SK-MEL-5 (cell line): ENCODE results near the gene IFRD1. TPM values are rescaled to one million over a fixed set of nuclear protein-coding genes. Genes with fewer than 3 reads are reported as not detected.
"Not testable (repeated sequence)": the region's sequence is repeated elsewhere in the genome, so short reads cannot be mapped to it uniquely, and the experiment has no call there.

Experiments used
- DNase-seq: peaks from one replicate; pipeline ENCODE4 v3.0.0-alpha.2; 2016; ENCODE audit warnings: low read depth, low spot score
- in situ Hi-C: cut with HindIII; loops from 2 replicates; pipeline ENCODE4 v1.10.0; 2016; ENCODE audit warnings: low sequenced_read_pairs, high pct_unique_total_duplicates, low pct_unique_long_range_greater_than_20kb
- total RNA-seq: library from RNA; depleted of rRNA; stranded (reverse); fragments of >200 nt; shearing (Covaris generic); gene quantifications from 2 replicates; pipeline ENCODE4 v1.2.3, GENCODE V29; 2014

Gene IFRD1
- total RNA-seq, 1 experiment from 2014 or later, result 69.3 TPM

DNA sequence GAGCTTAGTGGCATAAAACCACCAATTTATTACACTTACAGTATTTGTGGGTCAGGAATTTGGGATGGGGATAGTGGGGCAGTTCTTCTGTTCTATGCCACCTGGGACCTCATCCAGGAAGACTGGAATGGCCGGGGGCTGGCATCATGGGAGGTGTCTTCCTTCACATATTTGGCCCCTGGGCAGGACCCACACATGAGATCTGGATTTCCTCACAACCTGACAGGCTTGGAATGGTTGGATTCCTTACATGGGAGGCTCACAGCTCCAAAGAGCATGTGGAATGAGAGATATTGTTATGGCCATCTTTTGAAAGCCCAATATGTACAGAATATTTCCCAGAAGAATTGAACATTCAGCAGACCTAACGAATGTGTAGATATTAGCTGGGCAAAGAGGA is 52.4 kb downstream of the IFRD1 start:
- DNase-seq, result no peak
- in situ Hi-C loops, result no loop called here

DNA sequence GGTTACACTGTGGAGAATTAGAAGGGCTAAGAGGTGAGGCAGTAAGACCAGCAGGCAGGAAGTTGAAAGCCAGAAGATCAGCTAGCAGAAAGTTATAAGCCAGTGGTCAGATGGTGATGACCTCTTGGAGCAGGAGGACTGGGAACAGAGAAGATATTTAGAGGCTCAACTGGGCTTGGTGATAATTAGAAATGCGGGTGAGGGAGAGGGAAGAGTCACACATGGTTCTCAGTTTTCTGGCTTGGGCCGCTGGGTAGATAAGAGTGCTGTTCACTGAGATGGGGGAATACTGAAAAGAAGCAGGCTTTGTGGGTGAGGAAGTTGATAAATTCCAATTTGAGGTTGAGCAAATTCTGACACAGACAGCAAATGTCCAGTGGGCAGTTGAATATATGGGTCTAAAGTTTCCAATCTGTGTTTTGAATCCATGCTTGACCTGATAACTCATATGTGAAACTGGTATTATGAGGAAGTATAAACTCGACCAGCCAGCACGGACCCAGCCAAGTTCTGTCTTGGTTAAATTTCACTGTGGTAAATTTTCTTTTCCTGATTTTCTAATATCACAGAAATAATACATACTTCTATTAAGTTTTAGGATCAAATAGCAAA is 53.2 kb downstream of the IFRD1 start:
- in situ Hi-C loops, result no loop called here
- DNase-seq, result no peak

DNA sequence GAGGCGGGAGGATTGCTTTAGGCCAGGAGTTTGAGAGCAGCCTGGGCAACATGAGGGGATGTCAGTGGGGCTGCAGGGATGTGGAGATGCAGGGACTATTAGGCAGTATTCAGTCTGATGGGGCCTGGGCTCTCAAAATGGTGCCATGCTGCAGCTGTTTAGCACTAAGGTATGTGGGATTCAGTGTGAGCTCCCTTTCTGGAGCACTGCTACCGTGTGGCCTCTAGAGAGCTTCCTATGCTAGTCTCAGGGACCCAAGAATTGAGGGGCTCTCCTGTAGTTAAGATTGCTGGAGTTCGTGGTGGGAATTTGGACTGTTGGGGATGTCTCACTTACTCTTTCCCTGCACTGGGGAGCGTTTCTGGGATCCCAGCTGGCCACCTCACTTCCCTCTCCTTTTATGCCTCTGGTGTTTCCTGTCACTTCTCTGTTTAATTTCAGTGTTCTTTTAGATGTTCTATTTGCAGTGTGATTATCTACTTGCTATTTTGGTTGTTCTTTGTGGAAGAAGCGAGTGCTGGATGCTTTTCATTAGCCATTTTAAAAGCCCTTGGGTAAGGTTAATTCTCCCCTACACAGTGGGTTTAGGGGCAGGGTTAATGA is 53.9 kb downstream of the IFRD1 start:
- DNase-seq, result no peak
- in situ Hi-C loops, result no loop called here

DNA sequence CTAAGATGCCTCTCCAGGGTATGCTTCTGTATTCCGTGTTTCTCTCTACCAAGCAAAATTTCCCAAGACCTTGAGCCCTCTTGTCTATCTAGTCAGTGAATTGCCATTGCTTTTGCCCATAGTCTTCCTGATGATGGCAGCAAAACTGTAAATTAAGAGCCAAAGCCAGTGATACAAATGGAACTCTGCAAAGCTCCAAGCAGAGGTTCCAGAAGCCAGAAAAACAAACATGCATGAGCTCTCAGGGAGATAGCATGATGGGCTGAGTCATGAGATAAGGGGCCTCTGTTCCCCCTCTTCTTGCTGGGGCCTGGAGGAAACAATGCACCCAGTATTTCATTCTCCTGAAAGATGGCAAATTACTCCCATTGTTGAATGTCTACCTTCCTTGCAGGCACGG is 55.2 kb downstream of the IFRD1 start:
- DNase-seq, result peak; percentile 36
- in situ Hi-C loops, result no loop called here

DNA sequence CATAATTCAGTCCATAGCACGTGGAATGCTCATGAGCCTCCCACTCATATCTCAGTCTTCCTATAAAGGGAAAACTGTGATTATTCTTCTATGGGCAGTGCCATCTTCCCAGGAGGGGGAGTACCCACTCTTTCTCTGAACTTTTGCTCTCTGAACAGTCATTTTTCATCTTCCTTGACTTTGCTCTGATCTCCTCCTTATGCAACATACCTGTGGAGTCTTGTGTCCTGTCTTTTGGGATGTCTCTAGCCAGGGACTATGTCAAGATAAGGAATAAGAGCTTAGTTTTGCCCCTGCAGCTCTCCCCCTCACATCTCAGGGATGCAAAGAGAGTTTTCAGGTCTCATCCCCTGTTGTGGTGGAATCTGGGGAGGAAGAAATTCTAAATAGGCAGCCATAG is 58.1 kb downstream of the IFRD1 start:
- DNase-seq, result no peak
- in situ Hi-C loops, result no loop called here

DNA sequence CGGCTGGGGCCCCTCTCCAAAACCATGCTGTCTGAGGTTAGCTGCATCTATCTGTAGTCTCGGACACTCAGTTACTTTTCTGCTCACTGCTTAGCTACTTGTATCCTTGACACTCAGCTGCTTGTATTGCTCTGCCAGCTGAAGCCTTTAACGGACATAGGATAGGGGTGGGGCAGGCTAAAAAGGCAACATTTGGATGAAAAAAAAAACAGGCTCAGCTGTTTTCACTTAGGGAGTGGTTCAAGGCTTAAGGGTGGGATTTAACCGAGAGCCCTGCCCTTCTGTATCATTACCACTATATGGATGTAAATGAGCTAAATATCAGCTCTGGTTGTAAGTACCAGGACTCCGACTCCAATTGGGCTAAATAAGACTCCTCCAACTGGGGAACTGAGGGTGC is 59.1 kb downstream of the IFRD1 start:
- DNase-seq, result no peak
- in situ Hi-C loops, result no loop called here

DNA sequence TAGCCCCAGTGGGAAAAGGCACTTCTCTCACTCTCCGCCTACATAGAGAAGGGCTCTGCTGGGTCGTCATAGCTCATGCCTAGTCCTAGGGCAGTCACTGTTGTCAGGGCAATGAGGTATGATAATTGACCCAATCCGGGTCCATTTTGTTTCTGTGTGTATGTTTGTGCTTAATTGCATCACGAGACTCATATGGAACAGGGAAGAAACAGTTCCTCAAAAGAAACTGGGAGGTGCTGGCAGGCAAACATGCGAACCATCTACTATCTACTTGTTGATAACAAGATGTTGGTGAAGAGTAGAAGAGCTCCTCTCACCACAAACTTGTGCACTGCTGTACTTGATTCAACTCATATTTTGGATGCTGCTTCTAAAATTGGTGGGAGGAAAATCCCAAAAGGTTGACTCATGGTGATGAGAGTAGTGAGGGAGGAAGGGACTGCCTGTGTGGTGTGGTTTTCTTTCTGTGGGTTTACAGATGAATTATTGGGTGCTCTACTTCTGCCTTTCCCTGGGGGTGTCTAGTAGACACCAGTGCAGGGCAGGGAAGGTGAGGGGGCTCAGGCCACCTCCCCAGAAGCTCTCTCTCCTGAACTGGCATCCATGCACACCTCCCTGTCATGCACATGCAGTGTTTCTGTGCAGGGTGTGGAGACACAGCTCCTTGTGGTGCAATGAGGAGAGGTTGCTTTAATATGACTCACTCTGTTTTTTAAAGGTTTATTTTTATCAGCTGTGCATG is 59.9 kb downstream of the IFRD1 start:
- DNase-seq, result no peak
- in situ Hi-C loops, result no loop called here

DNA sequence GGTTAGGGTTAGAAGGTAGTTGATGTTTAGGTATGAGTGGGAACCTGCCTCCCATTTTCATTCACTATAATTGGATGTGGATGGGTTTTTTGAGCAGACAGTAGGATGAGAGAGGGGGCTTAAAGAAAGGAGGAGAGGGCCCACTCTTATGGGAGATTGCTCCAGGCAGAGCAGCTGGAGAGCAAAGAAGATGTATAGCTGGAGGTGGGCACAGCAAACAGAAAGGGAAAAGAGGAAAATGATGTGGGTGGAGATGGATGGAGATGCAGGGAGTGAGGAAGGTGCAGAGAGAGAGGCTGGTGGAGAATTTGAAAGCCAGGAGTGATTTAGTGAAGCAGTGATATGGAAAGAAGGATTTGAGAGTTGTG is 60.5 kb downstream of the IFRD1 start:
- DNase-seq, result no peak
- in situ Hi-C loops, result no loop called here

DNA sequence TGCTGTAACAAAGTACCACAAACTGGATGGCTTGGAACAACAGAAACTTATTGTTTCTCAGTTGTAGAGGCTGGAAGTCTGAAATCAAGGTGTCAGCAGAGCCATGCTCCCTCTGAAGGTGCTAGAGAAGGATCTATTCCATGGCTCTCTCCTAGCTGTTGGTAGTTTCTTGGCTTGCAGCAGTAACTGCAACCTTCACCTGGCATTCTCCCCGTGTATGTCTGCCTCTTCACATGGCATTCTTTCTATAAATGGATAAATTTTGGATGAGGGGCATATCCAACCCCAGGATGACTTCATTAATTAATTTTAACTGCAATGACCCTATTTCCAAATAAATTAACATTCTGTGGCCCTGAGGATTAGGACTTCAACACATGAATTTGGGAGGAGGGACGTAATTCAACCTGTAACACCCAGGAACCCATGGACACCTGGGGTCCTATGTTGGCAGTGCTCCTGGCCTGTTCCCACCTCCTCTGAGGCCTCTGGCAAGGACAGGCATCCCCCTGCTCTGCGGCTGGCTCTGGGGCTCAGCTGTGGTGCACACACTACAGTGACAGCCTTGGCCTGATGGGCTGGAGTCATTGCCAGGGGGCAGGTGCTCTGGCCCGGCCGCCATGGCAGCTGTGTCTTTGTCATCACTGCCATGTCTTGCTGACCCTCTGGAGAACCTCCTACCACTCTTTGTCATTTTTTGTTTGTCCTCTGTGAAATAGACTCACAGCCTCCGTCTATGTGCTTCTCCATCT is 61.4 kb downstream of the IFRD1 start:
- DNase-seq, result no peak
- in situ Hi-C loops, result no loop called here

DNA sequence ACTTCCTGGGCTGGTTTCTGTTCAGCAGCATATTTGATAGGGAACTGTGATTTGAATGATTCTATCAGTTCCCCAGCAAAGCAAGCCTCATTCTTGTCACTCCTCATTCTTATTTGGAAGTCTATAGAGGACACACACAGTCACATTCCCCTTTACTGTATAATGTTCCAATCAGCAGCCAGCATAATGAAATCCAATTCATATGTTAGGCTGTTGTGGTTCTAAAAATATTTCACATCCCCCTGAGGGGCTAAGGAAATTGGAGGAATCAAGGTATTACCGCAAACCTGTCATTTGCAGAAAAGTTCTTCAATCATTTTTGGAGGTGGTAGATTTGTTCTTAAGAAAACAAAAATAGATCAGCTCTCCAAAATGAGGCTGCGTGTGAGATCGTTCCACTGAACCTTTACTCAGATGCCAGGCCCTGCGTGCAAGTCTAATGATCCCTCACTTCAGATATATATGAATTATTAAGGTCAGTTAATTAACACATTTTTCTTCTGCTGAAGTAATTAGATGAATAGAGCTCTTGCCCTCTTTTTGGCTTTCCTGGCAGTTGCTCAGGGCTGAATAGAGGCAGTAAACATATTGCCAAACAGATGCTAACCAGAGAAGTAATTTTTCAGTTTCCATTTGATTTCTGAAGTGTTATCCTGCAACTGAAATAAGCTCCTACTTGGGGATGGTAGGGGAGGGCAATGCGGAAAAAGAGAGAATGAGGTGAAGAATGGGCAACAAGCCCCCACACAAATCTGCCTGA is 62.4 kb downstream of the IFRD1 start:
- in situ Hi-C loops, result no loop called here
- DNase-seq, result no peak

DNA sequence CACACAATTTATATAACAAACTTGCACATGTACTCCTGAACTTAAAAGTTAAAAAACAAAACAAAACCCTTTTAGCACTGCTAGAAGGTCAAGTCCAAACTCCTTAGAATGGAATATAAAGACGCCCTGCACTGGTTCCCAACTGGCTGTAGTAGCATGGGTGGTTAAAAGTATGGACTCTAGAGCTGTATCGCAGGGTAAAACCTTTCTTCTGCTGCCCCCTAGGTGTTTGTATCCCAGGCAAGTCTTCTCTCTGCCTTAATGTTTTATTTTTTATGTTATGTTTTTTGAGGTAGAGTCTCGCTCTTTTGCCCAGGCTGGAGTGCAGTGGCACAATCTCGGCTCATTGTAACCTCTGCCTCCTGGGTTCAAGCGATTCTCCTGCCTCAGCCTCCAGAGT is 65.7 kb downstream of the IFRD1 start:
- in situ Hi-C loops, result no loop called here
- DNase-seq, result peak; percentile 41

DNA sequence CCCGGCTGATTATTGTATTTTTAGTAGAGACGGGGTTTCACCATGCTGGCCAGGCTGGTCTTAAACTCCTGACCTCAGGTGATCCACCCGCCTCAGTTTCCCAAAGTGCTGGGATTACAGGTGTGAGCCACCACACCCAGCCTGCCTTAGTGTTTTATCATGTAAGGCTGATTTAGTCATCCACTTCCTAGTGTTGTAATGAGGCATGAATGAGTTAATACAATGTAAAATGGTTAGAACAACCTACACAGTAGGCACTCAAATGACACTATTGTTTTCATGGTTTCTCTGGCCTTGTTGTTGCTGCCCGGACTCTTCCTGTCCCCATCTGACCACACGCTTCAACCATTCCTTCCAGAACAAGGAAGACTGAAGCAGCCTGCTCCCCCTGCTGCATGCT is 66.2 kb downstream of the IFRD1 start:
- in situ Hi-C loops, result not testable (repeated sequence)
- peak; percentile 19 for DNase-seq

DNA sequence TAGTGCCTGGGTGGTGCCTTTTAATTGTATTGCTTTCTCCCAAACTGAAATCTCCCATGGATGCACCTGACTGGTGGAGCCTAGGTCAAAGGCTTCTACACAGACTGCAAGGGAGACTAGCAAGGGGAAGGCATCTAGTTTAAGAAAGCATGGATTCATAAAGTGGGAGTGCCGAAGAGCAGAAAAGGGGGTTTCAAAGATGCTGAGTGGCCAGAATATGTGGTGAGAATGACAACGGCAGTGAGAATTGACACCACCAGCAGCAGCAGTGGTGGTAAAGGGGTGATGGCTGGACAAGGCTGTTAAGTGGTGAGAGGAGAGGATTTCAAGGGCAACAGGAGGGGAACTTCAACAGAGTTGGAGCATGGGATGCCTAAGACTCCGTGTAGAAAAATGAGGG is 67.2 kb downstream of the IFRD1 start:
- in situ Hi-C loops, result no loop called here
- DNase-seq, result no peak

DNA sequence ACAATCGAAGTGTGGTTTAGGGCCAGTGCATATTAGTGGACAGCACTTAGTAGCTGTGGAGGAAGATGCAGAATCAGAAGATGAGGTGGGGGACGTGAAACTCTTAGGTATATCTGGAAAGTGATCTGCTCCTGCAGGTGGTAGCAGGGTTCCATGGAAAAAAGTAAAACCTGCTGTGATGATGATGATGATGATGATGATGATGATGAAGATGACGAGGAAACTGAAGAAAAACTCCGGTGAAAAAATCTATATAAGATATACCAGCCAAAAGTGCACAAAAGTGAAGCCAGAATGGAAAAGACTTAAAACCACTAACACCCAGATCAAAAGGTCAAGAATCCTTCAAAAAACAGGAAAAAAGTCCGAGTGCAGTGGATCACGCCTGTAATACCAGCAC is 70.5 kb downstream of the IFRD1 start:
- no peak for DNase-seq
- in situ Hi-C loops, result no loop called here

DNA sequence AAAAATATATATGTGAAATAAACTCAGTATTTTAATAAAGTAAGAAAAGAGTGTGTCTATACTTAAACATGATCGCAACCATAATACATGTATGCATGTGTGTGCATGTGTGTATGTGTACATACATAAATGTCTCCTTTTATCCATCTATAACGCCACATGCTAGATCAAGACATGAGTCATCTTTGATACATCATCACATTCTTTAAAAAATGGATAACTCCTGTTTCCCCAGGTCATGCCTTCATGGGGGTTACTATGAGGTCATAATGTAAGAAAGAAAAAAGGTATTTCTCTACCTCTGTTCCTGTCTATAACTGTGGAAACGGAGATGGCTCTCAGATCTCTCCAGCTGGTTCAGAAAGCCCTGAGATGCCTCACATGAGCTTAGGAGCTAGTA is 71.7 kb downstream of the IFRD1 start:
- DNase-seq, result no peak
- in situ Hi-C loops, result no loop called here

DNA sequence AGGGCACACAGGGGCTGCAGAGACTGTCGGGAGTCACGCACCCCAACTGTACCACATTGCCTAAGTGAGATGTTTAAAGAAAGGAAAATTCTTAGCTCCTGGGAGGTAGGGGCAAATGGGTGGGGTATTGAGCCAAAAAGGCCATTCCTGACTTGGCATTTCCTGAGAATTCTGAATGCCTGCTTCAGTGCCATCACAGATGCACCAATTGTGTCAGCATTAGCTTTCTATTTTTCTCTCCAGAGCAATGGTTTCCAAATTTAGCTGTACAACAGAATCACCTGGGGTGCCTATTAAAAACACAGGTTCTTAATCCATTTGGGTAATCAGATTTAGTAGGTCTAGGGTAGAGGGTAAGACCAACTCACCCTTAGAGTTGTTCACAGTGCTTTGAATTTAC is 73.6 kb downstream of the IFRD1 start:
- in situ Hi-C loops, result no loop called here
- DNase-seq, result no peak
